GM21423 (cell line): Measurements from ENCODE around the gene HLA-DQA2.
"Not testable (repeated sequence)": the region's sequence is repeated elsewhere in the genome, so short reads cannot be mapped to it uniquely, and the experiment has no call there.

Experiments used
- ATAC-seq: cut with Tn5 transposase; IDR thresholded peaks from one replicate; pipeline ENCODE4 v1.9.1; 2021; ENCODE audit warnings: mild to moderate bottlenecking, moderate library complexity; ENCODE audit not compliant: unreplicated experiment

The HLA-DQA2 gene

GRCh38 chr6:32741031-32741960, at the start of gene HLA-DQA2:
Gene HLA-DQA2 (plus strand): TSS chr6:32741391. CDS start chr6:32741444, 53 bp downstream.
- no peak for ATAC-seq

DNA sequence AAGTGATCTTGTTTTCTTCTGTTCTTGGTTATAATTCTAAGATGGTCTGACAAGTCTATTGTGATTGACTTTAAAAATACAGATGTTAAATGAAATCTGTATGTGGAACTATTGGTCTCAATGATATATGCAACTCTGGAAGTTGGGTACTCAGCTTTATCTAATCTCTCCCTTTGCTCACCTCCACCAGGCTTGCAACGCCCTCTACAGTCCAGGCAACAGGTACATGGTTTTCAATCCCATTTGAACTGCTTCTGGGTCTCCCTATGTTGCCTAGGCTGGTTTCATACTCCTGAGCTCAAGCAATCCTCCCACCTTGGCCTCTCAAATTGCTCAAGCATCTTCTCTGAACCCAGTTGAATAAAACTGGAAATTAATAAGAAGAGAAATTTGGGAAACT, 49.2 kb upstream of the HLA-DQA2 start:
- no peak for ATAC-seq

- no peak for ATAC-seq
Observed at GRCh38 chr6:32697031-32697430, 44.2 kb upstream of the HLA-DQA2 start.

- ATAC-seq, result no peak
Observed at GRCh38 chr6:32700391-32701040, 40.7 kb upstream of the HLA-DQA2 start.

DNA sequence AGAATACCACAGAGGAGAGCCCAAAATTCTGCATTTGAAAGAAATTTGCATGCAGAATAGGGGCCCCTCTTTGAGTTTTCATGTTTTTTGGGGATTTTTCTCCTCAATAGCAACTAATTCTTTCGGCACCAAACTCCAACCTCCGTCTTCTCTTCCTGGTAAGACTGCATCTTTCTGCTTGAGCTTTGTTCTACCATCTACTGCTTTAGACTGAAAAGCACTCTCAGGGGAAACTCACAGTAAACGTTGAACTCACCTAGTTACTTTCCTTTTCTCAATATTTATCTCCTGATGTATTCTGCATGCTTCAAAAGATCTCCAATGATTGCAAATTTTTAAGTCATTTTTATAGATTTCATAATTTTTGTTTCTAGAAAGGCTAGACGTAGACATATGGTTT, 37.8 kb upstream of the HLA-DQA2 start:
- no peak for ATAC-seq

GRCh38 chr6:32705164-32705563, 36.0 kb upstream of the HLA-DQA2 start:
- not testable (repeated sequence) for ATAC-seq

GRCh38 chr6:32709625-32710024, 31.6 kb upstream of the HLA-DQA2 start:
- ATAC-seq, result no peak

DNA sequence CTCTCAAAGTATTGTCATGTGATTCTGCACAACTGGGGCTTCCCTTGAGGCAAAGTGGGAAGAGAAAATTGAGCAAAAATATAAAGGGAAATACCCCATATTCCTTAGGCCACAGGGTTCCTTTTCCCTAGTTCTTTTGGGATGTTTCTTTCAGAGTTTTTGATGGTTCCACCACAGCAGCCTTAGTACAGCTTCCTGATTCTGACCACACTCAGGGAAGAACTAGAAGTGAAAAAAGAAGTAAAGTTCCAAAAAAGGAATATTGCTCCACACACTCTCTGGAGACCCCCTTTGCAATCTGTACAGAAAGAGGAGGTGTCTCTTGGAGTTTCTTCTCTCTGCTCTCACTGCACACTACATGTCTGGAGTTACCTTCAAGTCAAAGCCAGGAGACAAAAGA, 27.9 kb upstream of the HLA-DQA2 start:
- ATAC-seq, result no peak

- no peak for ATAC-seq
Observed at GRCh38 chr6:32716396-32716795, 24.8 kb upstream of the HLA-DQA2 start.

- no peak for ATAC-seq
Observed at GRCh38 chr6:32718879-32719278, 22.3 kb upstream of the HLA-DQA2 start.

- no peak for ATAC-seq
Observed at GRCh38 chr6:32738126-32738525, 3.1 kb upstream of the HLA-DQA2 start.

DNA sequence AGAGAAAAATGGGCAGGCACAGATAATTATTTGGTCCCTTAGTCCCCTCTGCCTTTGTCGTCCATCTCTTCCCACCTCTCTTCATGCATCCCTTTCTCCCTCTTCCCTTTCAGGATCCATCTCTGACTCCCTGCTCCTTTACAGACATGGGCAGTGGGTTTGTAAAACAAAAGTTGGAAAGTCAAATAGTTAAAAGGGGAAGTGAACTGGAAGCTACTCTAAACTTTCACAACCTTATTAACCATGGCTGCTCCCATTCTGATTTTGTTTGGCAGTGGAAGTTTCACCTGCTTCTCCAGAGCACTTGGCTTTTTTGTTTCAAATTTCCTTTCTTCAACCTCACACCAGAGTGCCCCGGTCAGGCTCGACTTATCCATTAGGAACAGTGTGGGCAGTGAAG, 1.2 kb downstream of the HLA-DQA2 start:
- no peak for ATAC-seq

DNA sequence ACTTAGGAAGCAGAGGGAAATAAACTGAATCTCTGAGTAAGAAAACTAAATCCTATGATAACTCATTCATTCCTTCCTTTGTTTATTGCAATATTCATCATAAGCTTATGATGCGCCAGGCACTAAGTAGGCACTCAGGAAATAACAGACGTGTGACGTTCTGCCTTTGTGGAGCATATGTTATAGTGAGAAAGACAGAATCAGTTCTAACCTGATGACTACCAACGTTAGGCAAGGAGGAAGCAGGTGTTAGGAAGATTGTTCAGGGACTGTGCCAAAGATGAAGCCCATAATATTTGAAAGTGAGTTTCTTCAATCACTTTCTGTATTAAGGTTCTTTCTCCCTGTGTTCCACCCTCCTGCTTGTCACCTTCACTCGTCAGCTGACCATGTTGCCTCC, 3.6 kb downstream of the HLA-DQA2 start:
- no peak for ATAC-seq

- ATAC-seq, result not testable (repeated sequence)
Observed at GRCh38 chr6:32745649-32746048, 4.5 kb downstream of the HLA-DQA2 start.

GRCh38 chr6:32752580-32752979, 11.4 kb downstream of the HLA-DQA2 start:
- ATAC-seq, result no peak

GRCh38 chr6:32759669-32760068, 18.5 kb downstream of the HLA-DQA2 start:
- no peak for ATAC-seq

DNA sequence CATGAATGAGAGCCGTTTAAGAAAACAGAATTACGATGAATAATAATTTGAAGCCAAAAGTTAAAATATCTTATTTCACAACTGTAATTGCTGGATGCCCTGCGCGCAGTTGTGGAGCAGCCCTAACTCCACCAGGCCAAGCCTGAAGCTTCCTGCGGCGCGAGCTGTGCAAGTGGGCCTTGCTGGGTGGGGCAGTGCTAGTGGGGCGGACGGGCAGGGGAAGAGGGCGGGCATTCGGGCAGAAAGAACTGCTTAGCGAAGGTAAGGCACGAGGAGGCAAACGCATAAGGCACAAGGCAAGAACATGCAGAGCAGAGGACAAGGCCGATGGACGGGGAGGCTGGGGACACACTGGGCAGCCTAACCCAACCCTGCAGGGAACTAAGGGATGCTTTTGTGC, 19.9 kb downstream of the HLA-DQA2 start:
- ATAC-seq, result no peak

DNA sequence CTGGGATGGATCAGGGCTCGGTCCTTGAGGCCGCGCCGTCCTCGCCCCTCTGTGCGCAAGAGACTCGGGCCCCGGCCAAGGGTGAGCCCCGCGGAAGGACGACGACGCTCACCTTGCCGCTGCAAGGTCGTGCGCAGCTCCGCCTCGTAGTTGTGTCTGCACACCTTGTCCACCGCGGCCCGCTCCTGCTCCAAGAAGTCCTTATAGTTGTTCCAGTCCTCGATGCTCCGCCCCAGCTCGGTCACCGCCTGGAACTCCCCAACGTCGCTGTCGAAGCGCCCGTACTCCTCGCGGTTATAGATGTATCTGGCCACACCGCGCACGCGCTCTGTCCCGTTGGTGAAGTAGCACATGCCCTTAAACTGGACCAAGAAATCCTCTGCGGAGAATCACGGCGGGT, 20.4 kb downstream of the HLA-DQA2 start:
- no peak for ATAC-seq

DNA sequence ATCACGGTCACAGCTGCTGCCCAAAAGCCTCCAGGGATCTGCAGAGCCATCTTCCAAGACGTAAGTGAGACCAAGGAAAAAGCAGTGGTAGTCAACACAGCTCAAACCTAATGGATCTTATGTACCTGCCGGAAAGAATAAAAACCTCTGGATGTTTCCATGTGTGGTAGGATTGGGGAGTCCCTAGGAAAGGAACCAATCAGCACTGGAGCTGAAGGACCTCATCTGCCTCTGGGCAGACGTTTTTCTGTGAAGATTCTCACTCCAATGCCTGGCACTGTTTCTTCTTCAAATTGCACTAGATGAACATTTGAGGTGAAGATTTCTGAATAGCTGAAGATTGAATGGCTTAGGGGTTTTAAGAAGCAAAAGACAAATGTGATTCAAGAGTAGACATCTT, 22.2 kb downstream of the HLA-DQA2 start, which contains the start of gene HLA-DQB2:
Gene HLA-DQB2, minus strand, starts transcription at position 112 of the 400 bp plus-strand sequence. Its CDS starts 62 bp downstream, at position 50.
- ATAC-seq, result no peak

GRCh38 chr6:32764048-32764447, 22.9 kb downstream of the HLA-DQA2 start:
- ATAC-seq, result no peak

GRCh38 chr6:32772656-32773055, 31.5 kb downstream of the HLA-DQA2 start:
- ATAC-seq, result no peak

- no peak for ATAC-seq
Observed at GRCh38 chr6:32774426-32774825, 33.2 kb downstream of the HLA-DQA2 start.
